Keratinocyte (primary cell): ENCODE measurements around the gene SNTG2. TPM values are rescaled to one million over a fixed set of nuclear protein-coding genes. Genes with fewer than 3 reads are reported as not detected.

ENCODE experiments used
- DNase-seq: peaks from one replicate; pipeline ENCODE4 v3.0.0-alpha.2; 2011; ENCODE audit warnings: low read depth, missing footprints, low spot score
- FAIRE-seq: peaks from 2 replicates; lab custom pipeline; 2011; peaks lifted over from hg19 to GRCh38; lab: Jason Lieb, UNC
- H2AFZ ChIP-seq: 2 replicates; pipeline ENCODE4 v1.6.0; 2012; ENCODE audit warnings: low read length, control low read depth, inconsistent platforms; ENCODE audit not compliant: control insufficient read depth
- H3K27ac ChIP-seq: 2 replicates; pipeline ENCODE4 v1.5.1; 2011; ENCODE audit warnings: low read length; ENCODE audit not compliant: control insufficient read depth, insufficient read depth
- H3K27me3 ChIP-seq: 3 replicates; pipeline ENCODE4 v1.6.0; 2011; ENCODE audit warnings: low read length; ENCODE audit not compliant: control insufficient read depth, insufficient read depth; ENCODE audit errors: extremely low read depth
- H3K36me3 ChIP-seq, 2 experiments: 2 replicates in 1 of 2; 3 replicates in 1 of 2; pipeline ENCODE4 v1.5.1; 2011; ENCODE audit warnings: low read length in 2 of 2, mild to moderate bottlenecking in 1 of 2; ENCODE audit not compliant: control insufficient read depth in 2 of 2, insufficient read depth in 2 of 2; ENCODE audit errors: extremely low read depth in 1 of 2
- H3K4me1 ChIP-seq: 3 replicates; pipeline ENCODE4 v1.5.1; 2011; ENCODE audit warnings: low read length; ENCODE audit not compliant: control insufficient read depth, insufficient read depth; ENCODE audit errors: extremely low read depth
- H3K4me2 ChIP-seq: 3 replicates; pipeline ENCODE4 v1.6.0; 2011; ENCODE audit warnings: low read depth, low read length; ENCODE audit not compliant: control insufficient read depth, insufficient read depth; ENCODE audit errors: extremely low read depth
- H3K4me3 ChIP-seq, 3 experiments: fragments of 200-600 bp in 1 of 3; sonication (generic) in 1 of 3; 2 replicates in 2 of 3; 3 replicates in 1 of 3; pipeline ENCODE4 v1.5.1; 2011 to 2016; ENCODE audit warnings: low read length in 3 of 3, mild to moderate bottlenecking in 3 of 3, control low read depth in 2 of 3, inconsistent platforms in 1 of 3, low read depth in 1 of 3, mixed read lengths in 1 of 3, mixed run types in 1 of 3, moderate library complexity in 1 of 3; ENCODE audit not compliant: control insufficient read depth in 2 of 3, insufficient read depth in 2 of 3; ENCODE audit errors: extremely low read depth in 1 of 3
- H3K79me2 ChIP-seq: 2 replicates; pipeline ENCODE4 v1.6.0; 2012; ENCODE audit warnings: low read length; ENCODE audit not compliant: control insufficient read depth, insufficient read depth
- H3K9ac ChIP-seq: 3 replicates; pipeline ENCODE4 v1.6.0; 2011; ENCODE audit warnings: low read length; ENCODE audit not compliant: control insufficient read depth, insufficient read depth; ENCODE audit errors: extremely low read depth
- H3K9me1 ChIP-seq: 3 replicates; pipeline ENCODE4 v1.6.0; 2011; ENCODE audit warnings: low read length; ENCODE audit not compliant: control insufficient read depth, insufficient read depth; ENCODE audit errors: extremely low read depth
- H3K9me3 ChIP-seq: 2 replicates; pipeline ENCODE4 v1.5.1; 2012; ENCODE audit warnings: low read depth, low read length; ENCODE audit not compliant: control insufficient read depth
- H4K20me1 ChIP-seq: 3 replicates; pipeline ENCODE4 v1.6.0; 2011; ENCODE audit warnings: low read length; ENCODE audit not compliant: control insufficient read depth, insufficient read depth; ENCODE audit errors: extremely low read depth
- EZH2 ChIP-seq: IDR thresholded peaks from one replicate; pipeline ENCODE4 v1.6.1; 2012; ENCODE audit warnings: inconsistent platforms, mild to moderate bottlenecking, low read length, moderate library complexity
- dilution Hi-C: fragments of 300-500 bp; cut with MboI; formaldehyde crosslinking; loops from one replicate; pipeline ENCODE4 v1.7.0; 2020; ENCODE audit warnings: low sequenced_read_pairs; ENCODE audit not compliant: extremely low pct_ligation_motif_present
- polyA plus RNA-seq, 5 experiments: library from polyadenylated mRNA; depleted of rRNA in 3 of 5; stranded (reverse) in 3 of 5; stranded (forward) in 1 of 5; unstranded in 1 of 5; fragments of >200 nt; gene quantifications; 1 replicate in 1 of 5; 2 replicates in 3 of 5; 3 replicates in 1 of 5; pipeline versions ENCODE4 v1.2.1 to v1.2.3, GENCODE V29; 2011 to 2012; ENCODE audit warnings: missing spikeins in 2 of 5, low read depth in 1 of 5, low replicate concordance in 1 of 5
- TF ChIP-seq, protein P1 (sequence below), 3 experiments: IDR thresholded peaks in 1 of 3; conservative IDR thresholded peaks in 1 of 3; optimal IDR thresholded peaks in 1 of 3; 2 replicates in 2 of 3; 3 replicates in 1 of 3; pipeline versions ENCODE3 to v1.5.1; 2011; ENCODE audit warnings: low read length in 3 of 3, mild to moderate bottlenecking in 3 of 3, moderate library complexity in 2 of 3, control low read depth in 1 of 3, inconsistent platforms in 1 of 3; ENCODE audit not compliant: insufficient read depth in 2 of 3; ENCODE audit errors: extremely low read depth in 1 of 3

Gene SNTG2
- polyA plus RNA-seq, 1 donor (not counting 4 experiments of a cell fraction or from before 2014, with no cell fraction given) = not detected

DNA sequence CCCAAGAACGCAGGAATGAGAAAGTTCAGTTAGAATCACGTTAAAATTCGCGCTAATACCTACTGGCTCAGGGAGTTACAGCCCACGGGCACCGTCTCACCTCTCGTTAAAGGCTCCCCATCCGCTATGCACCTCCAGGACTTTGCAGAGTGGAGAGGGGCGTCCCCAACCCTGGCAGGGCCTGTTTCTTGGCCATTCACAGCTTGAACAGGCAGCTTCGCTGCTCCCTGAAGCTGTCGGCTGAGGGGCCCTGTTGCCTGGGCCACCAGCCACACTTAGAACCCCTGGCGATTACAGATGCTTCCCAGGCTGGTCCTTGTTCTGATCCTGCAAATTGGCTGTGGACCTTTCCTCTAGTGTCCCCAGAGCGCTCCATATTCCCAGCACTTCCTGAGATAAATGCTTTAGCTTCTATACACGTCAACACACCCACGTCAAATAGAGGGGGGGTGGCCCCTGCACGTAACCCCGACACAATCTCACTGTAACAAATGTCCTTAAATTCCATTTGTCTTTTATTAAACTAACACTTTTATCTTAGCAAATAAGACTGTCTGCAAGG lies 16.8 kb upstream of the SNTG2 start:
- no peak overlapping the region for H3K4me2 ChIP-seq
- DNase-seq (no peak), FAIRE-seq (no peak)
- no peak overlapping the region for H3K27ac ChIP-seq
- no peak overlapping the region for H3K9ac ChIP-seq
- no peaks in the 10 kb centered on the region for H4K20me1 ChIP-seq
- H3K9me1 ChIP-seq = no peaks in the 10 kb centered on the region
- no peaks in the 10 kb centered on the region for H3K27me3 ChIP-seq
- H3K79me2 ChIP-seq = no peaks in the 10 kb centered on the region
- H3K4me3 ChIP-seq = no peak overlapping the region
- no peaks in the 10 kb centered on the region for H3K4me1 ChIP-seq
- TF ChIP-seq, protein P1, sequence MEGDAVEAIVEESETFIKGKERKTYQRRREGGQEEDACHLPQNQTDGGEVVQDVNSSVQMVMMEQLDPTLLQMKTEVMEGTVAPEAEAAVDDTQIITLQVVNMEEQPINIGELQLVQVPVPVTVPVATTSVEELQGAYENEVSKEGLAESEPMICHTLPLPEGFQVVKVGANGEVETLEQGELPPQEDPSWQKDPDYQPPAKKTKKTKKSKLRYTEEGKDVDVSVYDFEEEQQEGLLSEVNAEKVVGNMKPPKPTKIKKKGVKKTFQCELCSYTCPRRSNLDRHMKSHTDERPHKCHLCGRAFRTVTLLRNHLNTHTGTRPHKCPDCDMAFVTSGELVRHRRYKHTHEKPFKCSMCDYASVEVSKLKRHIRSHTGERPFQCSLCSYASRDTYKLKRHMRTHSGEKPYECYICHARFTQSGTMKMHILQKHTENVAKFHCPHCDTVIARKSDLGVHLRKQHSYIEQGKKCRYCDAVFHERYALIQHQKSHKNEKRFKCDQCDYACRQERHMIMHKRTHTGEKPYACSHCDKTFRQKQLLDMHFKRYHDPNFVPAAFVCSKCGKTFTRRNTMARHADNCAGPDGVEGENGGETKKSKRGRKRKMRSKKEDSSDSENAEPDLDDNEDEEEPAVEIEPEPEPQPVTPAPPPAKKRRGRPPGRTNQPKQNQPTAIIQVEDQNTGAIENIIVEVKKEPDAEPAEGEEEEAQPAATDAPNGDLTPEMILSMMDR (optimal IDR thresholded peaks at IDR 0.05 in 1 of 3, IDR thresholded peaks at IDR 0.05 in 1 of 3, conservative IDR thresholded peaks at IDR 0.05 in 1 of 3; ENCODE audit: extremely low read depth in 1 of 3, insufficient read depth in 2 of 3, low read length in 3 of 3) = no peak
- no peak for TF ChIP-seq EZH2
- dilution Hi-C loops = no loop called here
- H2AFZ ChIP-seq = no peak overlapping the region
- no peaks in the 10 kb centered on the region for H3K9me3 ChIP-seq
- H3K36me3 ChIP-seq = no peaks in the 10 kb centered on the region

DNA sequence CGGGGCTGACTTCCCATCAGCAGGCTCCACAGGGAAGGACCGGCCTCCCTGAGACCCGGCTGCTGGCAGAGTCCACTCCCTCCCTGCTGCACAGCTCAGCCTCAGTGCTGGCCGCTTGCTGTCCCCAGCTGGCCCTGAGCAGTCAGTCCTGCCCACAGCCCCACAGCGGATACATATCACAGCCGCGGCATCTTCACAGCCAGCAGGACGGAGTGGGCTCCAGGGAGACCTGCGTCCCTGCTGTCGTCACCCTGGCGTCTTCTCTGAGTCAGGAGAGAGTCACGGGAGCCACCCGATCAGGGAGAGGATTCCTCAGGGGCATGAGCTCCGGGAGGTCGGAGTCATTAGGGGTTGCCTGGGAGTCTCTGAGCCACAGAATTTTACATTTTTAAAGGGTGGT lies 13.1 kb upstream of the SNTG2 start:
- Histone ChIP-seq H3K9me3 (no peaks in the 10 kb centered on the region), H3K4me2 (no peak overlapping the region), H3K79me2 (no peaks in the 10 kb centered on the region), H3K9me1 (no peaks in the 10 kb centered on the region), H3K4me3 (no peak overlapping the region), H3K9ac (no peak overlapping the region), H3K4me1 (no peaks in the 10 kb centered on the region), H3K27me3 (no peaks in the 10 kb centered on the region), H3K36me3 (no peaks in the 10 kb centered on the region), H4K20me1 (no peaks in the 10 kb centered on the region), H2AFZ (no peak overlapping the region), H3K27ac (no peak overlapping the region)
- dilution Hi-C loops = no loop called here
- no peak for TF ChIP-seq EZH2
- TF ChIP-seq, protein P1 (optimal IDR thresholded peaks at IDR 0.05 in 1 of 3, IDR thresholded peaks at IDR 0.05 in 1 of 3, conservative IDR thresholded peaks at IDR 0.05 in 1 of 3; ENCODE audit: extremely low read depth in 1 of 3, insufficient read depth in 2 of 3, low read length in 3 of 3) = no peak
- no peak for FAIRE-seq
- DNase-seq = no peak
